Keratinocyte (primary cell): ENCODE data around the gene STUB1. TPM values are rescaled to one million over a fixed set of nuclear protein-coding genes. Genes with fewer than 3 reads are reported as not detected.

Experiments
- DNase-seq: peaks from one replicate; pipeline ENCODE4 v3.0.0-alpha.2; 2011; ENCODE audit warnings: low read depth, missing footprints, low spot score
- FAIRE-seq: peaks from 2 replicates; lab custom pipeline; 2011; peaks lifted over from hg19 to GRCh38; lab: Jason Lieb, UNC
- H2AFZ ChIP-seq: 2 replicates; pipeline ENCODE4 v1.6.0; 2012; ENCODE audit warnings: low read length, control low read depth, inconsistent platforms; ENCODE audit not compliant: control insufficient read depth
- H3K27ac ChIP-seq: 2 replicates; pipeline ENCODE4 v1.5.1; 2011; ENCODE audit warnings: low read length; ENCODE audit not compliant: control insufficient read depth, insufficient read depth
- H3K27me3 ChIP-seq: 3 replicates; pipeline ENCODE4 v1.6.0; 2011; ENCODE audit warnings: low read length; ENCODE audit not compliant: control insufficient read depth, insufficient read depth; ENCODE audit errors: extremely low read depth
- H3K36me3 ChIP-seq, 2 experiments: 2 replicates in 1 of 2; 3 replicates in 1 of 2; pipeline ENCODE4 v1.5.1; 2011; ENCODE audit warnings: low read length in 2 of 2, mild to moderate bottlenecking in 1 of 2; ENCODE audit not compliant: control insufficient read depth in 2 of 2, insufficient read depth in 2 of 2; ENCODE audit errors: extremely low read depth in 1 of 2
- H3K4me1 ChIP-seq: 3 replicates; pipeline ENCODE4 v1.5.1; 2011; ENCODE audit warnings: low read length; ENCODE audit not compliant: control insufficient read depth, insufficient read depth; ENCODE audit errors: extremely low read depth
- H3K4me2 ChIP-seq: 3 replicates; pipeline ENCODE4 v1.6.0; 2011; ENCODE audit warnings: low read depth, low read length; ENCODE audit not compliant: control insufficient read depth, insufficient read depth; ENCODE audit errors: extremely low read depth
- H3K4me3 ChIP-seq, 3 experiments: fragments of 200-600 bp in 1 of 3; sonication (generic) in 1 of 3; 2 replicates in 2 of 3; 3 replicates in 1 of 3; pipeline ENCODE4 v1.5.1; 2011 to 2016; ENCODE audit warnings: low read length in 3 of 3, mild to moderate bottlenecking in 3 of 3, control low read depth in 2 of 3, inconsistent platforms in 1 of 3, low read depth in 1 of 3, mixed read lengths in 1 of 3, mixed run types in 1 of 3, moderate library complexity in 1 of 3; ENCODE audit not compliant: control insufficient read depth in 2 of 3, insufficient read depth in 2 of 3; ENCODE audit errors: extremely low read depth in 1 of 3
- H3K79me2 ChIP-seq: 2 replicates; pipeline ENCODE4 v1.6.0; 2012; ENCODE audit warnings: low read length; ENCODE audit not compliant: control insufficient read depth, insufficient read depth
- H3K9ac ChIP-seq: 3 replicates; pipeline ENCODE4 v1.6.0; 2011; ENCODE audit warnings: low read length; ENCODE audit not compliant: control insufficient read depth, insufficient read depth; ENCODE audit errors: extremely low read depth
- H3K9me1 ChIP-seq: 3 replicates; pipeline ENCODE4 v1.6.0; 2011; ENCODE audit warnings: low read length; ENCODE audit not compliant: control insufficient read depth, insufficient read depth; ENCODE audit errors: extremely low read depth
- H3K9me3 ChIP-seq: 2 replicates; pipeline ENCODE4 v1.5.1; 2012; ENCODE audit warnings: low read depth, low read length; ENCODE audit not compliant: control insufficient read depth
- H4K20me1 ChIP-seq: 3 replicates; pipeline ENCODE4 v1.6.0; 2011; ENCODE audit warnings: low read length; ENCODE audit not compliant: control insufficient read depth, insufficient read depth; ENCODE audit errors: extremely low read depth
- CTCF ChIP-seq, 3 experiments: IDR thresholded peaks in 1 of 3; conservative IDR thresholded peaks in 1 of 3; optimal IDR thresholded peaks in 1 of 3; 2 replicates in 2 of 3; 3 replicates in 1 of 3; pipeline versions ENCODE3 to v1.5.1; 2011; ENCODE audit warnings: low read length in 3 of 3, mild to moderate bottlenecking in 3 of 3, moderate library complexity in 2 of 3, control low read depth in 1 of 3, inconsistent platforms in 1 of 3; ENCODE audit not compliant: insufficient read depth in 2 of 3; ENCODE audit errors: extremely low read depth in 1 of 3
- EZH2 ChIP-seq: IDR thresholded peaks from one replicate; pipeline ENCODE4 v1.6.1; 2012; ENCODE audit warnings: inconsistent platforms, mild to moderate bottlenecking, low read length, moderate library complexity
- dilution Hi-C: fragments of 300-500 bp; cut with MboI; formaldehyde crosslinking; loops from one replicate; pipeline ENCODE4 v1.7.0; 2020; ENCODE audit warnings: low sequenced_read_pairs; ENCODE audit not compliant: extremely low pct_ligation_motif_present
- polyA plus RNA-seq, 5 experiments: library from polyadenylated mRNA; depleted of rRNA in 3 of 5; stranded (reverse) in 3 of 5; stranded (forward) in 1 of 5; unstranded in 1 of 5; fragments of >200 nt; gene quantifications; 1 replicate in 1 of 5; 2 replicates in 3 of 5; 3 replicates in 1 of 5; pipeline versions ENCODE4 v1.2.1 to v1.2.3, GENCODE V29; 2011 to 2012; ENCODE audit warnings: missing spikeins in 2 of 5, low read depth in 1 of 5, low replicate concordance in 1 of 5

STUB1 gene
- polyA plus RNA-seq, 1 donor (not counting 4 experiments of a cell fraction or from before 2014, with no cell fraction given): 124 TPM

- H3K9me1 ChIP-seq: no peaks in the 10 kb centered on the region
- TF ChIP-seq CTCF (optimal IDR thresholded peaks at IDR 0.05 in 1 of 3, IDR thresholded peaks at IDR 0.05 in 1 of 3, conservative IDR thresholded peaks at IDR 0.05 in 1 of 3; ENCODE audit: extremely low read depth in 1 of 3, insufficient read depth in 2 of 3, low read length in 3 of 3): no peak
- TF ChIP-seq EZH2: no peak
- dilution Hi-C loops: no loop called here
- no peak overlapping the region for H3K27ac ChIP-seq
- no peak overlapping the region for H3K4me3 ChIP-seq
- H3K9me3 ChIP-seq: no peaks in the 10 kb centered on the region
- H4K20me1 ChIP-seq: peaks cover 2% of the 10 kb centered on the region
- H3K79me2 ChIP-seq: peaks cover 5% of the 10 kb centered on the region
- H3K4me1 ChIP-seq: peaks cover 23% of the 10 kb centered on the region
- no peak overlapping the region for H2AFZ ChIP-seq
- peaks cover 6 to 23% of the 10 kb centered on the region in 2 experiments for H3K36me3 ChIP-seq
- DNase-seq (no peak), FAIRE-seq (no peak)
- peak overlapping the region; percentile 47 for H3K9ac ChIP-seq
- H3K27me3 ChIP-seq: no peaks in the 10 kb centered on the region
- peak overlapping the region; percentile 79 for H3K4me2 ChIP-seq
Measured at GRCh38 chr16:675884-676564, 4.2 kb upstream of the STUB1 start.

- H3K9me3 ChIP-seq: no peaks in the 10 kb centered on the region
- peaks cover 28% of the 10 kb centered on the region for H3K4me1 ChIP-seq
- no peaks in the 10 kb centered on the region for H3K27me3 ChIP-seq
- peaks cover 8% of the 10 kb centered on the region for H3K79me2 ChIP-seq
- no peak for DNase-seq
- dilution Hi-C loops: no loop called here
- peak overlapping the region; percentile 79 for H3K4me2 ChIP-seq
- TF ChIP-seq EZH2: no peak
- no peak for TF ChIP-seq CTCF (optimal IDR thresholded peaks at IDR 0.05 in 1 of 3, IDR thresholded peaks at IDR 0.05 in 1 of 3, conservative IDR thresholded peaks at IDR 0.05 in 1 of 3; ENCODE audit: extremely low read depth in 1 of 3, insufficient read depth in 2 of 3, low read length in 3 of 3)
- H3K27ac ChIP-seq: peak overlapping the region; percentile 47
- peaks cover 8 to 19% of the 10 kb centered on the region in 2 experiments for H3K36me3 ChIP-seq
- FAIRE-seq: no peak
- H4K20me1 ChIP-seq: peaks cover 7% of the 10 kb centered on the region
- H3K4me3 ChIP-seq: peak overlapping the region in 1 of 3 experiments; percentile 37
- peak overlapping the region; percentile 47 for H3K9ac ChIP-seq
- H2AFZ ChIP-seq: no peak overlapping the region
- no peaks in the 10 kb centered on the region for H3K9me1 ChIP-seq
Measured at GRCh38 chr16:676565-676902, 3.7 kb upstream of the STUB1 start.
